ENCODE results near the gene KCMF1.

KCMF1 gene

DNA sequence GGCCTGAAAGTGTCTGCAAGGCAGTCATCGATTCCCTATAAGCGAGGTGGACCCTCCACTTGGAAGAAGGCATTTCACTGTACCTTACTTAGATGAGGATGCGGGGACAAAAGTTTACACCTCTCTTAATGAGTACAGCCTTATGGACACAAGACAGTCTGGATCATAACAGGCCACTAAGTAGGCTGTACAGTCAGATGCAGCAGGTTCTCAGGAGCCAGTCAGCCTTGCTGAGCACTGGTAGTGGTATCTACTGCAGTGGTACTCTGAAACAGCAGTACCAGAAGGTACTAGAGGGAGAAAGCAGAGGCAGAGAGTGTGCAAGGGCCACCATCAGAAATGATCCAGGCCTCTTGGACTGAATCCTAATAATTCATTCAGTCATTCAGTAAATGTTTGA lies 77.6 kb downstream of the KCMF1 start:
- no peak overlapping the region for H3K9ac ChIP-seq (ENCODE audit: low read depth, low read length)
- H3K36me3 ChIP-seq (ENCODE audit: insufficient read depth, low read length): peaks cover 79% of the 10 kb centered on the region
- H3K4me1 ChIP-seq (ENCODE audit: control insufficient read depth, insufficient read depth, low read length): peaks cover 9% of the 10 kb centered on the region
- no peaks in the 10 kb centered on the region for H3K9me3 ChIP-seq (replicated peaks; ENCODE audit: low read length)
- H3K27me3 ChIP-seq (ENCODE audit: control insufficient read depth, insufficient read depth, low read length): no peaks in the 10 kb centered on the region
- H3K4me3 ChIP-seq (ENCODE audit: low read length): no peak overlapping the region
- no peak overlapping the region for H3K4me2 ChIP-seq (ENCODE audit: low read length)

DNA sequence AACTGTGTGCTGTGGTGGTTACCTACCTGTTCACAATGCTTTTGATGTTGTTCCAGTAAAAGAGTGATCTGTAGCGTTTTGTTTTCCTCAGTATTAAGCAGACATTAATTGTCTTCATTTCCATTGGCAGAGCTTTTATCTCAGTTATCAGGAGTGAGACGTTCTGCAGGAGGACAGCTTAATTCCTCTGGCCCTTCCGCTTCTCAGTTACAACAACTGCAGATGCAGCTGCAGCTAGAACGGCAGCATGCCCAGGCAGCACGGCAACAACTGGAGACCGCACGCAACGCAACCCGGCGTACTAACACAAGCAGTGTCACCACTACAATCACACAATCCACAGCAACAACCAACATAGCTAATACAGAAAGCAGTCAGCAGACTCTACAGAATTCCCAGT lies 78.3 kb downstream of the KCMF1 start:
- Histone ChIP-seq H3K4me1 (ENCODE audit: control insufficient read depth, insufficient read depth, low read length) (peaks cover 16% of the 10 kb centered on the region), H3K9ac (ENCODE audit: low read depth, low read length) (no peak overlapping the region), H3K27me3 (ENCODE audit: control insufficient read depth, insufficient read depth, low read length) (no peaks in the 10 kb centered on the region), H3K9me3 (replicated peaks; ENCODE audit: low read length) (no peaks in the 10 kb centered on the region), H3K36me3 (ENCODE audit: insufficient read depth, low read length) (peaks cover 72% of the 10 kb centered on the region), H3K4me3 (ENCODE audit: low read length) (no peak overlapping the region), H3K4me2 (ENCODE audit: low read length) (no peak overlapping the region)

DNA sequence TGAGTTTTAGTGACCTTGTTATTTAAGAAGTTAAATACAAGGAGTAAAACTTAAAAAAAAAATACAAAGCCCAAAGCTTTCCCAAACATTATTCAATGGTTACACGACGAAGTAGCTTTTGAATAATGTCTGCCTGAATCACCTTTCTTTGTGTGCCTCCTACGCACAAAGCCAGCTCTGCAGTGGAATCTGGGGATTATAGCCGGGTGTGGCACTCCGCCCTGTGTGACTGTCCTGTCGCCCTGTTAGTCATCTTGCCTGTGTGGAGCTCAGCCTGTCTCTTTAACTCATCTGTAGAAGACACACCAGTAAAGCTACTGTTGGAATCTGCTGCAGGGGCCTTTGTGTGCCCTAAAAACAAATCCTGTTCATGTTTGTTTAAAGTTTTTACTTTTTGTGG lies 82.8 kb downstream of the KCMF1 start:
- peak overlapping the region; percentile 65 for H3K4me2 ChIP-seq (ENCODE audit: low read length)
- no peaks in the 10 kb centered on the region for H3K9me3 ChIP-seq (replicated peaks; ENCODE audit: low read length)
- H3K27me3 ChIP-seq (ENCODE audit: control insufficient read depth, insufficient read depth, low read length): no peaks in the 10 kb centered on the region
- peaks cover 38% of the 10 kb centered on the region for H3K36me3 ChIP-seq (ENCODE audit: insufficient read depth, low read length)
- no peak overlapping the region for H3K4me3 ChIP-seq (ENCODE audit: low read length)
- peak overlapping the region; percentile 23 for H3K9ac ChIP-seq (ENCODE audit: low read depth, low read length)
- peaks cover 18% of the 10 kb centered on the region for H3K4me1 ChIP-seq (ENCODE audit: control insufficient read depth, insufficient read depth, low read length)

DNA sequence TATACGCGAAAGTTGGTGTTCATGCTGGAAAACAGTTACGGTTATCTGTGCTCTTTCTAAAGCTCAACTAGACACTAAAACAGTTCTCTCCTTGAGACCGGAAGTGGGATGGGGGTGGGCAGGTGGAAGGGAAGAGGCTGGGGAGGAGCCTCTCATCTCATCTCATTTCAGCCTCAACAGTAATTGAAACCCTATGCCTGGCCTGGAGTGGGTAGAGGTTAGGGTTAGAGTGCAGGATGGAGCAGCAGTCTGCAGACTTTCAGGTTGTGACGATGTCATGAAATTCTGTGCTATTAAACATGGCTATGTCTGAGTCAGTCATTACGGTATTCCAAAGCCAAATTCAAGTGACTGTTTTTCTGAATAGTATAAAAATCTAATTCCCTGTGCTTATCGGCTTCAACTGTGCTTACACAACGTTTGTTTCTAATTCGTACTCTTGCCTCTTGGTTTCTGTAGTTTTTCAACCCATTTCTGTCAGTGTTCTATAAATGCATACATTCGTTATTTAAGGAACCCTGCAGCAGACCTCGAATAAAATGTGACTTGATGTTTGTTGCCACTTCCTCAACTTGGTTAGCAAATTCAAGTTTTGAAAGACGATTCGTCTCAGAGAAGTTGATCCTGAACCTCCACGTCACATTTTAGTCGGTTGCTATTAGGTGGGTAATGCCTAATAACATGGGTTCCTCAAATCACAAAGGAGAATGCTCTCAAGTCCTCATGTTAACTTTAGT lies 86.4 kb downstream of the KCMF1 start:
- Histone ChIP-seq H3K9me3 (replicated peaks; ENCODE audit: low read length) (no peaks in the 10 kb centered on the region), H3K4me2 (ENCODE audit: low read length) (no peak overlapping the region), H3K9ac (ENCODE audit: low read depth, low read length) (no peak overlapping the region), H3K4me3 (ENCODE audit: low read length) (no peak overlapping the region), H3K36me3 (ENCODE audit: insufficient read depth, low read length) (peaks cover 15% of the 10 kb centered on the region), H3K4me1 (ENCODE audit: control insufficient read depth, insufficient read depth, low read length) (peaks cover 18% of the 10 kb centered on the region), H3K27me3 (ENCODE audit: control insufficient read depth, insufficient read depth, low read length) (peaks cover 3% of the 10 kb centered on the region)

DNA sequence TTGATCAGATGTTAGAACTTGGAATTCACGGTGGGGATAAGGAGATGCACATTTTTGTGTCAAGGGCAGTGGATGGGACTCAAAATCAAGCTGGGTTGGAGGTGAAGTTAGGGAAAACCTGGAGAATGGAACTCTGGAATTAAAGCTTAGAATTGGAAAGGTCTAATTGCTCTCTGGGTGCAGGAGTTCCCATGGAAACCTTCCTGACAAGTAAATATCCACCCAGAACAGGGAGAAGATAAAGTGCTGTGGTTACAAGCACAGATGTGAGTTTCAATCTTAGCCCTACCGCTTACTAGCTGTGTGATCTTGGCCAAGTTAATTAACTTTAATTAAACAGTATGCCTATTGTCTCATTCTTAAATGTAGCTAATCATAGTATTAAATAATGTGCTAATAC lies 90.9 kb downstream of the KCMF1 start:
- Histone ChIP-seq H3K9ac (ENCODE audit: low read depth, low read length) (no peak overlapping the region), H3K4me3 (ENCODE audit: low read length) (no peak overlapping the region), H3K4me1 (ENCODE audit: control insufficient read depth, insufficient read depth, low read length) (peaks cover under 1% of the 10 kb centered on the region), H3K9me3 (replicated peaks; ENCODE audit: low read length) (no peaks in the 10 kb centered on the region), H3K36me3 (ENCODE audit: insufficient read depth, low read length) (no peaks in the 10 kb centered on the region), H3K27me3 (ENCODE audit: control insufficient read depth, insufficient read depth, low read length) (peaks cover 15% of the 10 kb centered on the region), H3K4me2 (ENCODE audit: low read length) (no peak overlapping the region)

DNA sequence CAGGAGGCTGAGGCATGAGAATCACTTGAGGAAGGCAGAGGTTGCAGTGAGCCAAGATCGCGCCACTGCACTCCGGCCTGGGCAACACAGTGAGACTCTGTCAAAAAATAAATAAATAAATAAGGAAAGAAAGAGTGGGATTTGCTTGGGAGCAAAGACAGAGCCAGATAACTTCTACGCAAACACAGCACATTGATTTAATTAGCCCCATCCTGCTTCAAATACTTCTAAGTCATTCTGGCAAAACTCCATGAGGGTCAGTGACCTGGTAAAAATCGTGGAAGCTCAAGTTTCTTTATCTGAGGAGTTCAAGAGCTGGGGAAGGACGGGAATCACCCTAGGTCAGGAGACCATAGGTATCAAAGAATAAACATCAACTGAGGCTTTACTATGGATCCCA lies 91.6 kb downstream of the KCMF1 start:
- no peak overlapping the region for H3K9ac ChIP-seq (ENCODE audit: low read depth, low read length)
- H3K4me3 ChIP-seq (ENCODE audit: low read length): no peak overlapping the region
- no peaks in the 10 kb centered on the region for H3K36me3 ChIP-seq (ENCODE audit: insufficient read depth, low read length)
- peaks cover 15% of the 10 kb centered on the region for H3K27me3 ChIP-seq (ENCODE audit: control insufficient read depth, insufficient read depth, low read length)
- no peak overlapping the region for H3K4me2 ChIP-seq (ENCODE audit: low read length)
- no peaks in the 10 kb centered on the region for H3K9me3 ChIP-seq (replicated peaks; ENCODE audit: low read length)
- peaks cover 4% of the 10 kb centered on the region for H3K4me1 ChIP-seq (ENCODE audit: control insufficient read depth, insufficient read depth, low read length)

DNA sequence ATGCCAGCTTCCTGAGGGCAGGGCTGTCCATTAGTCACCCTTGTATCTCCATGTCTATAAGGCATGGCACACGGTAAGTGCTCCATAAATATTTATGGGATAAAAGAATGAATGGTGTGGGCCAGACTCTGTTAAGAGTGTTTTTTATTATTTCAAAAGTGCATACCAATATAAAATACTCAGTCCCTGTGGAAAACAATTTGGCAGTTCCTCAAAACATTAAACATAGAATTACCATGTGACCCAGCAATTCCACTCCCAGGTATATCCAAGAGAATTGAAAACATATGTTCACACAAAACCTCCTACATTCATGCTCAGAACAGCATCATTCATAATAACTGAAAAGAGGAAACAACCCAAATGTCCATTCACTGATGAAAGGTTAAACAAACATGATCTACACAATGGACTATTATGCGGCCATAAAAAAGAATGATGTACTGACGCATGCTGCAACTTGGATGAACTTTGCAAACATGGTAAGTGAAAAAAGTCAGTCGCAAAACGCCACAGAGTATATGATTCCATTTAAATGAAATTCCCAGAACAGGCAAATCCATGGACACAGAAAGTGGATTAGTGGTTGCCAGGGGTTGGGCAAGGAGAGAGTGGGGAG lies 93.1 kb downstream of the KCMF1 start:
- Histone ChIP-seq H3K4me3 (ENCODE audit: low read length) (no peak overlapping the region), H3K9ac (ENCODE audit: low read depth, low read length) (no peak overlapping the region), H3K27me3 (ENCODE audit: control insufficient read depth, insufficient read depth, low read length) (peaks cover 15% of the 10 kb centered on the region), H3K9me3 (replicated peaks; ENCODE audit: low read length) (no peaks in the 10 kb centered on the region), H3K4me1 (ENCODE audit: control insufficient read depth, insufficient read depth, low read length) (peaks cover 4% of the 10 kb centered on the region), H3K4me2 (ENCODE audit: low read length) (no peak overlapping the region), H3K36me3 (ENCODE audit: insufficient read depth, low read length) (no peaks in the 10 kb centered on the region)

DNA sequence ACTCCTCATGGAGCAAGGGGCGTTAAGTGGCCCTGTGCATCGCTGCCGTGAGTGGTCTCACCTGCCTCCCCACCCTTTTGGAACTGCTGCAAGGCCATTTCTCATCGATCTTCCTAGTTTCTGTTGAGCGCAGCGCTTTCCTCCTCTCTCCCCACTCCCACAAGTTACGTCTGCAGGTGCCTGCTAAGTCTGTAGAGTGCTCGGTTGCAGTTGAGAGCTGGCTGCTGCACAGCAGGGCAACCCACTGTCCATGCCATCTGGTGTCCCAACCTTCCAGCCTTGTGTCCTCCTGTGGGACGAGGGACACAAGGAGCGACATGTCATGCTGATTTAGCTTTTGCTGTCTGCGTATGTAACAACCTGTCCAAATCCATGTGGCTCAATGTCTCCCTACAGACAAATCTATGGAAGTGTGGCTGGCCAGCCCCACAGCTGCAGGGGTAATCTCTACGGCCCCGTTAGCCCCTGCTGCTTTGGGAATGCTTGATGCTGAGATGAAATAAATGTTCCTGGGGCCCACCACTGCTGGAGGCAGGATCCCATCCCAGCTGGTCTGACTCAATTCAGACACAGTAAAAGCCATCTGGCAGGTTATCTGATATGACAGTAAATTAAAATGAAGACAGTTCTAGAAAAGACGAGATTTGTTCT lies 94.1 kb downstream of the KCMF1 start:
- peaks cover 15% of the 10 kb centered on the region for H3K27me3 ChIP-seq (ENCODE audit: control insufficient read depth, insufficient read depth, low read length)
- no peaks in the 10 kb centered on the region for H3K9me3 ChIP-seq (replicated peaks; ENCODE audit: low read length)
- H3K4me2 ChIP-seq (ENCODE audit: low read length): no peak overlapping the region
- no peak overlapping the region for H3K4me3 ChIP-seq (ENCODE audit: low read length)
- H3K4me1 ChIP-seq (ENCODE audit: control insufficient read depth, insufficient read depth, low read length): peaks cover 4% of the 10 kb centered on the region
- no peaks in the 10 kb centered on the region for H3K36me3 ChIP-seq (ENCODE audit: insufficient read depth, low read length)
- no peak overlapping the region for H3K9ac ChIP-seq (ENCODE audit: low read depth, low read length)

DNA sequence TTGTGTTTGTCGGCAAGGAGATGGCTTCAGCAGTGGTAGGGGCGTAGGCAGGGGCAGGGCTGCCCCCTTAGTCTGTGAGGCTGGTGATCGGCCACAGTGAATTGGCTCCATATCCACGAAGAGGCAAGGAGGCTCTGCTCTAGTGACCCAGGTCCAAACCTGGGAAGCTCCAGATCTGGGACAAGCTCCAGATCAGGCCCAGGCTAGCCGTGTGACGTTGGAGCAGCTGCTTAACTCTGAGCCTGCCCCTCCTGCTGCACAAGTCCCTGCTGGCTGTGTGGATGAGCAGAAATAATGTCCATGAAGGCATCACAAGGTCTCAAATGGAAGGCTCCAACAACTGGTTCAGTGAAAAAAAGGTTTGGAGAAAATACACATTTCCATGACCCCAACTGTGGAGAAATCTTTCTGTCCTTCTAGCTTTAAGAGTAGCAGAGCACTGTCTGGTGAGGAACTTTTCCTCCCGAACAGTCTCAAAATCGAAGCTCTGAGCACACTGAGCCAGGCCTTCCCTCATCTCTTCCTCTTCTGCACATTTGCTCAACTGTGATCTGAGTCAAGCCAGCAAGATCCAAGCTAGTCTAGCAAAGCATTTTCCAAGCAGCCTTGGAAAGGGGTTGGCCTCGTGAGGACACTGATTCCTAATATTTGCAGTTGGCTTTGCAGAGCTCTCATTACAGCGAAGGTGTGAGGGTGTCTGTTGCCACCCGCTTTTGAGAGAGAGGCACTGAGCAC lies 95.2 kb downstream of the KCMF1 start:
- no peaks in the 10 kb centered on the region for H3K9me3 ChIP-seq (replicated peaks; ENCODE audit: low read length)
- H3K27me3 ChIP-seq (ENCODE audit: control insufficient read depth, insufficient read depth, low read length): peaks cover 14% of the 10 kb centered on the region
- H3K36me3 ChIP-seq (ENCODE audit: insufficient read depth, low read length): no peaks in the 10 kb centered on the region
- peaks cover 6% of the 10 kb centered on the region for H3K4me1 ChIP-seq (ENCODE audit: control insufficient read depth, insufficient read depth, low read length)
- H3K4me3 ChIP-seq (ENCODE audit: low read length): peak overlapping the region; percentile 59
- H3K4me2 ChIP-seq (ENCODE audit: low read length): peak overlapping the region; percentile 86
- H3K9ac ChIP-seq (ENCODE audit: low read depth, low read length): no peak overlapping the region

DNA sequence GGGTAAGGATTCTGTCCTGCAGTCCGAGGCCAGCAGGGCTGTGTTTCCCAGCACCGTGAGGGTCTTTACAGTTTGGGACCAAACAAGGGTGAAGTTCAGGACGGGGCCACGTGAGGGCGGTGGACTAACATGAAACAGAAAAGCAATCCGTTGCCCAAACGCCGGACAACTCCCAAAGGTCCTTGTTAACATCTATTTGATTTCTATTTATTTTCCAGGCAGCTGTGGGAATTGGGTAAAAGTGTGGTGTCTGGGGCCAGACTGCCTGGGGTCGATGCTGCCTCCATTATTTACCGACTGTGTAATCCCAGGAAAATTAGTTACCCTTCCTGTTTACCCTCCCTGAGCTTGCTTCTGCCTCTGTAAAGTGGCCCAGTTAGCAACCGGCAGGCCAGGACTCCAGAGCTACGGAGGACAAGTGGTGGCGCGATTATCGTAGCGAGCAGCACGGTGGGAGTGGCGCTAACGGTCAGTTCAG lies 96.0 kb downstream of the KCMF1 start:
- Histone ChIP-seq H3K4me3 (ENCODE audit: low read length) (peak overlapping the region; percentile 59), H3K36me3 (ENCODE audit: insufficient read depth, low read length) (no peaks in the 10 kb centered on the region), H3K9me3 (replicated peaks; ENCODE audit: low read length) (no peaks in the 10 kb centered on the region), H3K9ac (ENCODE audit: low read depth, low read length) (peak overlapping the region; percentile 35), H3K4me2 (ENCODE audit: low read length) (peak overlapping the region; percentile 86), H3K27me3 (ENCODE audit: control insufficient read depth, insufficient read depth, low read length) (peaks cover 12% of the 10 kb centered on the region), H3K4me1 (ENCODE audit: control insufficient read depth, insufficient read depth, low read length) (peaks cover 8% of the 10 kb centered on the region)

DNA sequence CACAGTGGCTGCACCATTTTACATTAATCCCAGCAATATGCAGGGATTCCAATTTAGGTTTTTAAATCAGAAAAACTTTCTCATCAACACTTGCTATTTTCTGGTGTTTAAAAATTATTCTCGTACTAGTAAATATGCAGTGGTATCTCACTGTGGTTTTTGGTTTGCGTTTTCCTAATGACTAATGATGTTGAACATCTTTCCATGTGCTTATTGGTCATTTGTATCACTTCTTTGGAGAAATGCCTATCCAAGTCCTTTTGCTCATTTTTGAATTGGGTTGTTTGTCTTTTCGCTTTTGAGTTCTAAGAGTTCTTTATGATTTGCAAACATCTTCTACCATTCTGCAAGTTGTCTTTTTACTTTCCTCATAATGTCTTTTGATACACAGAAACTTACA lies 100.1 kb downstream of the KCMF1 start:
- peaks cover 8% of the 10 kb centered on the region for H3K4me1 ChIP-seq (ENCODE audit: control insufficient read depth, insufficient read depth, low read length)
- no peak overlapping the region for H3K9ac ChIP-seq (ENCODE audit: low read depth, low read length)
- no peaks in the 10 kb centered on the region for H3K9me3 ChIP-seq (replicated peaks; ENCODE audit: low read length)
- no peaks in the 10 kb centered on the region for H3K36me3 ChIP-seq (ENCODE audit: insufficient read depth, low read length)
- H3K4me3 ChIP-seq (ENCODE audit: low read length): no peak overlapping the region
- H3K27me3 ChIP-seq (ENCODE audit: control insufficient read depth, insufficient read depth, low read length): peaks cover 10% of the 10 kb centered on the region
- H3K4me2 ChIP-seq (ENCODE audit: low read length): no peak overlapping the region
